A549 (cell line): ENCODE data around the gene ELN. TPM values are rescaled to one million over a fixed set of nuclear protein-coding genes. Genes with fewer than 3 reads are reported as not detected.

Experiments
- ATAC-seq, 2 experiments: fragments of 200-7000 bp in 1 of 2; fragments of >200 bp in 1 of 2; cut with Nextera tagmentation in 1 of 2; cut with Tn5 transposase in 1 of 2; 3 replicates each; pipeline versions ENCODE4 v1.8.0 to v1.9.1; 2018 to 2020; ENCODE audit warnings: mild to moderate bottlenecking in 1 of 2, moderate library complexity in 1 of 2
- CTCF ChIA-PET: fragments of 300-600 bp; sonication (Branson Sonifier 250); formaldehyde crosslinking; extraction: SDS; loops from one replicate; lab custom pipeline; 2021; ENCODE audit warnings: antibody characterized with exemption, inconsistent platforms; lab: Yijun Ruan, JAX
- POLR2A ChIA-PET: fragments of 350-600 bp; formaldehyde crosslinking; extraction: SDS; loops from one replicate; lab custom pipeline; 2021; ENCODE audit warnings: antibody characterized with exemption, inconsistent platforms; lab: Yijun Ruan, JAX
- DNase-seq, 2 experiments: peaks; one replicate each; pipeline versions ENCODE4 v3.0.0 to v3.0.0-alpha.2; 2011 to 2016; ENCODE audit warnings: low read depth in 1 of 2, low spot score in 1 of 2
- FAIRE-seq: peaks from 2 replicates; lab custom pipeline; 2011; peaks lifted over from hg19 to GRCh38; lab: Jason Lieb, UNC
- H3K27ac ChIP-seq, 2 experiments: fragments of >200 bp; sonication (Bioruptor Twin); formaldehyde crosslinking; 3 replicates each; pipeline ENCODE4 v1.5.1; 2016 to 2017
- H3K4me1 ChIP-seq: fragments of >200 bp; sonication (Bioruptor Twin); formaldehyde crosslinking; 3 replicates; pipeline ENCODE4 v1.6.1; 2016
- H3K4me2 ChIP-seq: fragments of >200 bp; sonication (Bioruptor Twin); formaldehyde crosslinking; 3 replicates; pipeline ENCODE4 v1.6.1; 2016
- H3K4me3 ChIP-seq: fragments of >200 bp; sonication (Bioruptor Twin); formaldehyde crosslinking; 3 replicates; pipeline ENCODE4 v1.5.1; 2016
- H3K9me3 ChIP-seq: fragments of >200 bp; sonication (Bioruptor Twin); formaldehyde crosslinking; 3 replicates; pipeline ENCODE4 v1.6.1; 2016
- CBX8 ChIP-seq: fragments of 200-600 bp; sonication (generic); IDR thresholded peaks from 2 replicates; pipeline ENCODE4 v1.6.1; 2016
- CEBPB ChIP-seq, 2 experiments: fragments of >200 bp in 1 of 2; sonication (Bioruptor Twin) in 1 of 2; formaldehyde crosslinking in 1 of 2; IDR thresholded peaks; 2 replicates each; pipeline ENCODE4 v1.6.1; 2012 to 2016
- CHD4 ChIP-seq: fragments of 200-600 bp; sonication (generic); IDR thresholded peaks from 2 replicates; pipeline ENCODE4 v1.6.1; 2016; ENCODE audit warnings: antibody characterized with exemption, mild to moderate bottlenecking, borderline replicate concordance
- E2F6 ChIP-seq: IDR thresholded peaks from 2 replicates; pipeline ENCODE4 v1.6.1; 2012; ENCODE audit warnings: low read depth, borderline replicate concordance
- EHF ChIP-seq: fragments of 250-450 bp; sonication (Bioruptor Pico); IDR thresholded peaks from 2 replicates; pipeline ENCODE4 v1.5.0; 2020; ENCODE audit warnings: mild to moderate bottlenecking
- EHMT2 ChIP-seq: fragments of 200-600 bp; sonication (generic); IDR thresholded peaks from 2 replicates; pipeline ENCODE4 v1.6.1; 2016; ENCODE audit warnings: antibody characterized with exemption, low read depth, mild to moderate bottlenecking, moderate library complexity
- FOSL2 ChIP-seq, 2 experiments: fragments of 450-650 bp in 1 of 2; fragments of >200 bp in 1 of 2; sonication (Bioruptor Twin) in 1 of 2; formaldehyde crosslinking; IDR thresholded peaks; 2 replicates each; pipeline versions ENCODE4 v1.5.0 to v1.6.1; 2016 to 2020; ENCODE audit warnings: mild to moderate bottlenecking in 1 of 2, moderate library complexity in 1 of 2
- HOXA7 ChIP-seq: fragments of 250-450 bp; sonication (Bioruptor Pico); IDR thresholded peaks from 2 replicates; pipeline ENCODE4 v1.5.0; 2020; ENCODE audit warnings: mild to moderate bottlenecking, moderate library complexity
- JUNB ChIP-seq: fragments of >200 bp; sonication (Bioruptor Twin); formaldehyde crosslinking; IDR thresholded peaks from 2 replicates; pipeline ENCODE4 v1.6.1; 2016
- MAX ChIP-seq: IDR thresholded peaks from 2 replicates; pipeline ENCODE4 v1.6.1; 2012
- NFE2L2 ChIP-seq: fragments of 150-350 bp; conservative IDR thresholded peaks from 2 replicates; pipeline ENCODE4 v1.6.1; 2014; ENCODE audit warnings: low read length
- PHF8 ChIP-seq: fragments of 200-600 bp; sonication (generic); IDR thresholded peaks from 2 replicates; pipeline ENCODE4 v1.6.1; 2016; ENCODE audit warnings: low read depth, mild to moderate bottlenecking, antibody characterized with exemption, moderate library complexity, borderline replicate concordance
- POLR2A ChIP-seq: IDR thresholded peaks from 2 replicates; pipeline ENCODE4 v1.6.1; 2012; ENCODE audit warnings: mild to moderate bottlenecking, low read length
- RAD21 ChIP-seq, 2 experiments: fragments of >200 bp in 1 of 2; sonication (Bioruptor Twin) in 1 of 2; formaldehyde crosslinking in 1 of 2; IDR thresholded peaks in 1 of 2; conservative IDR thresholded peaks in 1 of 2; 2 replicates in 1 of 2; 3 replicates in 1 of 2; pipeline ENCODE4 v1.6.1; 2012 to 2018; ENCODE audit warnings: inconsistent platforms in 1 of 2
- REST ChIP-seq: fragments of 200-600 bp; sonication (generic); IDR thresholded peaks from 2 replicates; pipeline ENCODE4 v1.6.1; 2016; ENCODE audit warnings: antibody characterized with exemption, mild to moderate bottlenecking, moderate library complexity
- WGBS: methylation state at CpG from one replicate; pipeline ENCODE4 v1.1.6; 2017; ENCODE audit errors: missing lambda C conversion rate; 5-methylcytosine and 5-hydroxymethylcytosine counted together
- polyA plus RNA-seq, 4 experiments: library from polyadenylated mRNA; depleted of rRNA in 3 of 4; stranded (reverse); fragments of >200 nt; fragmentation: RNase III in 1 of 4; extraction: RNeasy Plus Mini Kit Qiagen cat#74134 plus additional on column Dnase treatment in 1 of 4; gene quantifications; 2 replicates in 3 of 4; 3 replicates in 1 of 4; pipeline ENCODE4 v1.2.3, GENCODE V29; 2011 to 2017

ELN gene
- polyA plus RNA-seq, 2 of the 4 experiments (the other 2 are of a cell fraction) = 0.09 to 0.16 TPM

GRCh38 chr7:74083117-74083876 is 55.3 kb downstream of the ELN start, which contains the start of gene LIMK1:
Gene LIMK1 (plus strand): TSS chr7:74083804. CDS start chr7:74083991, 187 bp downstream.
- H3K27ac ChIP-seq = peak within 1 kb of the TSS; percentile 97 to 99
- no peaks in the 10 kb centered on the region for H3K9me3 ChIP-seq
- no peak for FAIRE-seq
- peak; percentile 64 for TF ChIP-seq POLR2A
- peak; percentile 42; the same call in 1 of the 2 replicates for TF ChIP-seq E2F6
- TF ChIP-seq CBX8 = no peak
- peak; percentile 59 to 69 for ATAC-seq
- 81% methylated on average over 9 of the region's 71 CpGs for WGBS
- CTCF ChIA-PET = interaction anchor here (0.9 to 2.3 kb wide), 6 partner anchors 15 to 318 kb away, joined by 3 to 9 read pairs (median 3); no protein-coding TSS in a partner anchor
- peaks cover 27% of the 10 kb centered on the region for H3K4me1 ChIP-seq
- POLR2A ChIA-PET = interaction anchor here (0.9 to 1.5 kb wide), 2 partner anchors 11 to 91 kb away, joined by 7 to 8 read pairs; partner anchors contain the start of gene EIF4H
- peak within 1 kb of the TSS; percentile 85 for H3K4me3 ChIP-seq
- peak; percentile 75 to 85 for DNase-seq
- H3K4me2 ChIP-seq = peak within 1 kb of the TSS; percentile 99

GRCh38 chr7:74083928-74084721 is 56.2 kb downstream of the ELN start:
- ATAC-seq (peak; percentile 68 to 81), FAIRE-seq (no peak), DNase-seq (peak; percentile 58 to 61)
- ChIA-PET POLR2A (interaction anchor here (1.5 kb wide), 1 partner anchor 90 kb away, joined by 8 read pairs; the partner anchor contains the start of gene EIF4H), CTCF (interaction anchor here (1.0 to 2.3 kb wide), 7 partner anchors 10 to 317 kb away, joined by 3 to 9 read pairs (median 3); no protein-coding TSS in a partner anchor)
- 3% methylated on average over 12 of the region's 61 CpGs for WGBS
- TF ChIP-seq HOXA7 (CRISPR knock-in tag) (no peak), REST (no peak), PHF8 (no peak), MAX (peak; percentile 43), NFE2L2 (no peak), CHD4 (no peak), JUNB (0 out of 2 replicates have a peak, but pooled peaks have one; percentile 20), CEBPB (IDR thresholded peaks at IDR 0.05) (no peak), EHMT2 (no peak), RAD21 (conservative IDR thresholded peaks at IDR 0.05 in 1 of 2, IDR thresholded peaks at IDR 0.05 in 1 of 2) (no peak), FOSL2 (IDR thresholded peaks at IDR 0.05) (0 out of 2 replicates have a peak, but pooled peaks have one; percentile 23), FOSL2 (CRISPR knock-in tag; IDR thresholded peaks at IDR 0.05) (peak; percentile 86), EHF (CRISPR knock-in tag) (0 out of 2 replicates have a peak, but pooled peaks have one; percentile 33)
- Histone ChIP-seq H3K4me2 (peak overlapping the region; percentile 99), H3K27ac (peak overlapping the region; percentile 97 to 99), H3K4me3 (peak overlapping the region; percentile 85), H3K9me3 (no peaks in the 10 kb centered on the region), H3K4me1 (peaks cover 24% of the 10 kb centered on the region)
